GM06990 (cell line): Measurements from ENCODE around the gene IL26.

Experiments
- DNase-seq: peaks from one replicate; pipeline ENCODE4 v3.0.0-alpha.2; 2011; ENCODE audit not compliant: insufficient read length; ENCODE audit errors: extremely low read depth
- H3K27me3 ChIP-seq: replicated peaks from 2 replicates; pipeline ENCODE4 v1.6.0; 2011; ENCODE audit warnings: low read length; ENCODE audit not compliant: control insufficient read depth, insufficient read depth
- H3K36me3 ChIP-seq: 2 replicates; pipeline ENCODE4 v1.5.1; 2011; ENCODE audit warnings: low read length; ENCODE audit not compliant: control insufficient read depth, insufficient read depth
- H3K4me3 ChIP-seq: replicated peaks from 2 replicates; pipeline ENCODE4 v1.5.1; 2011; ENCODE audit warnings: low read depth, mild to moderate bottlenecking, control low read depth, low read length
- CTCF ChIP-seq: IDR thresholded peaks from 2 replicates; pipeline ENCODE4 v1.5.1; 2011; ENCODE audit warnings: low read length, control low read depth, mild to moderate bottlenecking, inconsistent platforms; ENCODE audit not compliant: insufficient read depth, poor library complexity, severe bottlenecking

The IL26 gene

GRCh38 chr12:68190301-68190700 is 35.3 kb downstream of the IL26 start:
- TF ChIP-seq CTCF = no peak
- no peak for DNase-seq
- Histone ChIP-seq H3K4me3 (no peak overlapping the region), H3K27me3 (no peaks in the 10 kb centered on the region), H3K36me3 (no peaks in the 10 kb centered on the region)

- no peaks in the 10 kb centered on the region for H3K36me3 ChIP-seq
- no peak for DNase-seq
Observed at GRCh38 chr12:68189821-68190242, 35.8 kb downstream of the IL26 start.

GRCh38 chr12:68185598-68185997 is 40.0 kb downstream of the IL26 start:
- no peaks in the 10 kb centered on the region; the same call in 1 of the 2 replicates for H3K27me3 ChIP-seq
- no peak for TF ChIP-seq CTCF

More at GRCh38 chr12:68189821-68190242, 35.8 kb downstream of the IL26 start:
- no peak for TF ChIP-seq CTCF
- Histone ChIP-seq H3K4me3 (no peak overlapping the region), H3K27me3 (no peaks in the 10 kb centered on the region)

GRCh38 chr12:68180792-68181744 is 44.5 kb downstream of the IL26 start:
- DNase-seq = no peak

More at GRCh38 chr12:68185598-68185997, 40.0 kb downstream of the IL26 start:
- Histone ChIP-seq H3K4me3 (no peak overlapping the region), H3K36me3 (no peaks in the 10 kb centered on the region)
- DNase-seq = no peak

GRCh38 chr12:68178774-68179439 is 46.7 kb downstream of the IL26 start:
- Histone ChIP-seq H3K4me3 (no peak overlapping the region), H3K36me3 (no peaks in the 10 kb centered on the region), H3K27me3 (no peaks in the 10 kb centered on the region)
- DNase-seq = no peak
- TF ChIP-seq CTCF = no peak

More at GRCh38 chr12:68180792-68181744, 44.5 kb downstream of the IL26 start:
- H3K27me3 ChIP-seq = no peaks in the 10 kb centered on the region; the same call in 1 of the 2 replicates
- no peak overlapping the region for H3K4me3 ChIP-seq
- TF ChIP-seq CTCF = no peak
- H3K36me3 ChIP-seq = no peaks in the 10 kb centered on the region
